NCI-H2227 (cell line): Measurements from ENCODE around the gene PGPEP1.
A peak's percentile ranks its signal among the peaks of the same experiment; 100 is the strongest.
"Not testable (repeated sequence)": the region's sequence is repeated elsewhere in the genome, so short reads cannot be mapped to it uniquely, and the experiment has no call there.

Experiments used
- DNase-seq: peaks from one replicate; lab custom pipeline; 2025; ENCODE audit not compliant: unreplicated experiment; lab: John Stamatoyannopoulos, UW

Gene PGPEP1

DNA sequence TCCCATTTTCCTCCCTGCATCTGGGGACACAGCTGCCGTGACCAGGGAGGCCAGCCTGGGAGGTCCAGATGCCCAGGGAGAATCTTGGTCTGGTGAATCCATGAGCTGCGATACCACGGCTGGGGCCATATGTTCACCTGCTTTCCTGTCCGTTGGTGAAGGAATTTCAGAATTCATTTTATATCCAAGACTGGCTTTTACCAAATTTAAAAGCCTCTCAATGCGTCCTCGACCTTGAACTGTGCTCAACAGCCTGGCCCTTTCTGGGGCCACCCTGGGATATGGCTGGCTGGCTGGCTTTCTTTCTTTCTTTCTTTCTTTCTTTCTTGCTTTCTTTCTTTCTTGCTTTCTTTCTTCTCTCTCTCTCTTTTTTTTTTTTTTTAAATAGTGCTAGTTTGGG is 23.4 kb downstream of the PGPEP1 start:
- no peak for DNase-seq

GRCh38 chr19:18364277-18364825 is 24.0 kb downstream of the PGPEP1 start:
- DNase-seq, result not testable (repeated sequence)

DNA sequence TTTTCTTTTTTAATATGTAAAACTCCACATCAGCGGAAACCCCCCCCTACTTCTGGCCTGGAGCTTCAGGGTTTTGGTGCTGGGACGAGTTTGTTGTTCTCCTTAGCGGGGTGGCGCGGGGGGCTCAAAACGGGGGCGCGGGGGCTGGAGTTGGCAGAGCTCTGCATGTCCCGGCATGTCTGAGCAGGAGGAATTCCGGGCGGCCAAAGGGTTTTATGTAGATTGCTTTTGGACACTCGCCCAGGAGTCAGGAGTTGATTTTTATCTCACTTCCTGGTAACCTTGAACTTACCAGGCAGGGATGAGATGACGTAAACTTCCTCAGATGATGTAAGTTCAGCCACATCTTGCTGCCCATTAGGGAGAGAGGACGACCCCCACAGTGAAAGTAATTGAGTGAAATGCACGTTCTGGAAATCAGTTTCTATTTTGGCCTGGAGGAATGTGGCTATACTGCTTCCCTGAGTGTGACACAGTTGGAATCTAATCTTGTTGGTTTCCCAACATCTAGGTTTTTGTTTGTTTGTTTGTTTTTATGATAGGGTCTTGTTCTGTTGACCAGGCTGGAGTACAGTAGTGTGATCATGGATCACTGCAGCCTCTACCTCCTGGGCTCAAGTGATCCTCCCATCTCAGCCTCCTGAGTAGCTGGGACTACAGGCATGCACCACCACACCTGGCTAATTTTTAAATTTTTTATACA is 24.6 kb downstream of the PGPEP1 start:
- peak; percentile 50 for DNase-seq

DNA sequence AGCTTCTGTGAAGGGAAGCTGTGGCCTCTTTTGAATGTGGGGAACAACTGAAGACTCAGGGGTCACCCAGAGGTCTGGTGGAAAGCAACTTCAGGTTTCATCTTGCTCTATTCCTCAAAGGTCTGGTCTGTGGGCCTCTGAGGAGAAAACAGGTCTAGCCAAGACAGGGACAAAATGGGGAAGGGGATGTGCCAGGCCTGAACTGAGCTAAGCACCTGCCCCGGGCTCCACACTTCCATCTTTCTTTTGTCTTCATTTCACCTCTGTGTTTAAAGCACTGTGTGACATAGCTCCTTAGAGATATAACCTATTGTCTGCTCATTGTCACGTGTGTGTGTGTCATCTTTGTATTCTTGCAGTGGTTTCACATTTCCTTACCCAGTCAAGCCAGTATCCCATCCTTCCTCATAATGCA is 25.6 kb downstream of the PGPEP1 start:
- no peak for DNase-seq

GRCh38 chr19:18368504-18369222 is 28.3 kb downstream of the PGPEP1 start:
- DNase-seq, result no peak

GRCh38 chr19:18373407-18373891 is 33.1 kb downstream of the PGPEP1 start:
- DNase-seq, result no peak

DNA sequence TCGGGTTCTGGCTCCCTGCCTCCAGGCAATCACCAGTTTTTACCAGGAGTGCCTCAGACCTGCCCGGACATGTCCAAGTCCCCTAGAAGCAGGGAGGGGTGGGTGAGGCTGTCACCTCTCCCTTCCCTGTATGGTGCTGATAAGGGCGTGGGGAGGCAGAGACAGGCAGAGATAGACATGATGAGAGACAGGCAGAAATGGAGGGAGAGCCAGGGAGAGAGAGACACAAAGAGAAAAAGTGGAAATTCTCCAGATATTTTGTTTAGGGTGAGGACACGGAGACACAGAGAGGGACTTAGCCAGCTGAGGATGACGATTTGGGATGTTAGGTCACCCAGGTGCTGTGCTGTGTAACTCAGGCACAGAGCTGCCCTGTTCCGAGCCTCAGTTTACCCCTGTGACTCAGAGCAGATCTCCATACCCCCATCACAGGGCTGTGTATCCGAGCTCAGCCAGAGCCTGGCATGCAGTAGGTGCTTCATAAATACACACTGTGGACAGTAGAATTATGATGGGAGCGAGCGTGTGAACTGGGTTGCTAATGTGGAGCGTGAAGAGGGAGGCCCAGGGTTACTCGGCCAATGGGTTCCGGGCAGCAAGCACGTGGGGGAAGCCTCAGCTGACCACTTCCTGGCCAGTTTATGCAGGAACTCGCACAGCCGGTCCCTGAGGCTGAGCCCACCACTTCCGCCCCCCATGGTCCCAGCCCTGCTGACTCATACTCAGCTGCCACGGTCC is 33.7 kb downstream of the PGPEP1 start:
- DNase-seq, result peak; percentile 75

DNA sequence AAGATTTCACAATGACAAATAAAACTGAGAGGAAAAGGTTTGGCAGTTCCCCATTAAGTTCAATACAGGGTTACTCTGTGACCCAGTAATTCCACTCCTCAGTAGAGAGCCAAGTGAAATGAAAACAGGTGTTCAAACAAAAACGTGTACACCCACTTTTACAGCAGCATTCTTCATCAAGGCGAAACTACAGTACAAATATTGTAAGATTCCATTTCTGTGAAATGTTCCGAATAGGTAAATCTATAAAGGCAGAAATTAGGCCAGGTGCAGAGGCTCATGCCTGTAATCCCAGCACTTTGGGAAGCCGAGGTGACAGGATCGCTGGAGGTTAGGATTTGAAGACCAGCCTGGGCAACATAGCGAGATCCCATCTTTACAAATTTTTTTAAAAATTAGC is 36.6 kb downstream of the PGPEP1 start:
- no peak for DNase-seq

DNA sequence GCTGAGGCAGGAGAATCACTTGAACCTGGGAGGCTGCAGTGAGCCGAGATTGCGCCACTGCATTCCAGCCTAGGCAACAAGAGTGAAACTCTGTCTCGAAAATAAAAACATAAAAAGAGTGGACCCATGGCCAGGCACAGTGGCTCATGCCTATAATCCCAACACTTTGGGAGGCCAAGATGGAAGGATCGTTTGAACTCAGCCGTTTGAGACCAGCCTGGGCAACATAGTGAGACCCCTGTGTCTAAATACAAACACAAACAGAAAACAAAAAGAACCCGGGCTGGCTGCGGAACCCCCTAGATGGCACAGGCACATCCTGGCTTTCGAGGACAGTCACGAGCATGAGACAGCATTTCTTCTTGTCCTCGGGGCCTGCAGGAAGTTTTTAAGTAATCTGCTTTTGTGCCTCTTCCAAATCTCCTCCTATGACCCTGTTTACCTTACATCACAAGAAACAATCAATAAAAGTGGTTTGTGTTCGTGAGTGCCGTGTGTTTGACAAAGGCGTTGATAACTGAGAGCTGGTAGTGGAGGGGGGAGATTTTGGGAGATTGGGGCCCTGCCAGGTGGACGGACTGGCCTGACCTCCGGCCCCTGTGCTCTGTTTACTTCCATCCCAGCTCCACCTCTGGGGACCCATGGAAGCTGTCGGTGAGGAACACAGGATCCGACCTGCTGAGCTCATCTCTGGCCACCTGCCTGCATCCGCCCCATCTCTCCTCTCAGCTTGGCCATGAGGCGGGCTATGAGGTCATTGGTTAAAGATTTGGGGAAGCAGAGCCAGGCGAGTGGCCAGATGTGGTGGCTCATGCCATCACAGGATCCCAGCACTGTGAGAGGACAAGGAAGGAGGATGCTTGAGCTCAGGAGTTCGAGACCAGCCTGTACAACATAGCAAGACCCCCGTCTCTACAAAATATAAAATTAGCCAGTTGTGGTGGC is 39.7 kb downstream of the PGPEP1 start:
- no peak for DNase-seq

DNA sequence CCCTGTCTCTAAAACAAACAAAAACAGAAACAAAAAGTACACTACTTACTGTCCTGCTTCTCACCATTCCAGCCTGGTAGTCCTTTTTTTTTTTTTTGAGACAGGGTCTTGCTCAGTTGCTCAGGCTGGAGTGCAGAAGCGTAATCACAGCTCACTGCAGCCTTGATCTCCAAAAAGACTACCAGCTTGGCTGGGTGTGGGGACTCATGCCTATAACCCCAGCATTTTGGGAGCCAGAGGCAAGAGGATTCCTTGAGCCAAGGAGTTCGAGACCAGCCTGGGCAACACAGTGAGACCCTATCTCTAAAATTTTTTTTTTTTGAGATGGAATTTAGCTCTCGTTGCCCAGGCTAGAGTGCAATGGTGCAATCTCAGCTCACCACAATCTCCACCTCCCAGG is 40.4 kb downstream of the PGPEP1 start:
- DNase-seq, result no peak

- not testable (repeated sequence) for DNase-seq
Observed at GRCh38 chr19:18383622-18384021, 43.2 kb downstream of the PGPEP1 start.

DNA sequence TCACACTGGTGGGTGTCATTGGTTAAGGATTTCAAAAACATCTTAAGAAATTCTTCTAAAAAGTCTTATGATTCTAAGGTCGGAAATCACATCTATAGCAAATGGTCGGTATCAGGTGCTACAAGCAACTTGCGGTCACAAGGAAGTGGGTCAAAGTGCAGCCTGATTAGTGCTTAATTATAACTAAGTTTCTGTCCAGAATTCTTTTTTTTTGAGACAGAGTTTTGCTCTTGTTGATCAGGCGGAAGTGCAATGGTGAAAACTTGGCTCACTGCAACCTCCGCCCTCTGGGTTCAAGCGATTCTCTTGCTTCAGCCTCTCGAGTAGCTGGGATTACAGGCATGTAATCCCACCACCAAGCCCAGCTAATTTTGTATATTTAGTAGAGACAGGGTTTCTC is 44.4 kb downstream of the PGPEP1 start:
- no peak for DNase-seq

DNA sequence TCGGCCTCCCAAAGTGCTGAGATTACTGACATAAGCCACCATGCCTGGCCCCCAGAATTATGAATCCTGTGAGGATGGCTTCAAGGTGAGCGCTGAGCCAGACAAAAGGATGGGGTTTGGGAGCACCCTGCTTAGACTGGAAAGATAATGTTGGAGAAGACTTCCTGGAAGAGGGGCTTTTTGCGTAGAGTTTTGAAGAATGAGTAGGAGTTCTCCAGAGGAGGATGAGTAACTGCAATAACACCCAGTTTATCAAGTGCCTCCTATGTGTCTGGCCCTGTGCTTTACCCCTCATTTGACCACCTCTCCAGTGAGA is 44.9 kb downstream of the PGPEP1 start:
- no peak for DNase-seq

GRCh38 chr19:18385675-18386542 is 45.5 kb downstream of the PGPEP1 start, which contains the start of gene GDF15:
GDF15 (plus strand) TSS chr19:18386158; CDS start chr19:18386190, 32 bp downstream.
- peak; percentile 29 for DNase-seq

DNA sequence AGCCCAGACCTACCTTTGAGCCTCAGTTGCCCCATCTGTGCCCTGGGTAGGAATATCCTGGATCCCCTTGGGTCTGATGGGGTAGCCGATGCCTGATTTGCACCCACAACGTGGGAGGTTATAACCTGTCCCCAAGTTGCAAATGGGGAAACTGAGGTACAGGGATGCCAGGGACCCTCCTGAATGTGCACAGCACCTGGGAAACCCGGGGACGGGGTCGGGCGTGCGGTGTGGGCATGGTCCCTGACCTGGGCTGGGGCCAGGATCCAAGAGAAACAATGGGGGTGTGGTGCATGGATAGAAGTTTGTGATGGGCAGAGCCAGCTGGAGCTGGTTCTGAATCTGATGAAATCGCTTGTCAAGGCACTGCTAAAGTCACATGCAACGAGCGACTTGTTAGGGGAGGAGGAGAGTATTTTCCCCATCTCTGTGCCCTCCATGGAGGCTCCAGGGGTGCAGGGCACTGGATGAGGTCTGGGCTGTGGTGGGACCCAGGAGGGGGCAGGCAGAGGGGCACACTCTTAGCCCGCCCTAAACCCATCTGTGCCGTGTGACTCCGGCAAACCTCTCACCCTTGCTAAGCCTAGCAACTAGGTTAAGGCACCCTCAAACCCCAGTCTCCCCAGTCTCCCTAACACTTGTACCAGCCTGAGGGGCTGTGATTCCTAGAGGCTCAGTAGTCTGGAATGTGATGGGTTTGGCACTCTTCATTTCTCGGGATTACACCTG is 46.3 kb downstream of the PGPEP1 start:
- DNase-seq, result no peak

GRCh38 chr19:18388100-18388959 is 47.9 kb downstream of the PGPEP1 start:
- peak; percentile 87 for DNase-seq

GRCh38 chr19:18388960-18389725 is 48.7 kb downstream of the PGPEP1 start:
- DNase-seq, result no peak
